Neural cell (in vitro differentiated cells): Measurements from ENCODE around the gene SPARC.

ENCODE experiments used
- CTCF ChIP-seq: fragments of 450-650 bp; IDR thresholded peaks from 2 replicates; pipeline ENCODE4 v1.5.1; 2014; ENCODE audit warnings: antibody characterized with exemption, mild to moderate bottlenecking, moderate library complexity; ENCODE audit not compliant: poor library complexity, severe bottlenecking
- EP300 ChIP-seq: fragments of 450-650 bp; conservative IDR thresholded peaks from 2 replicates; pipeline ENCODE4 v1.6.1; 2014; ENCODE audit warnings: antibody characterized with exemption, mild to moderate bottlenecking, moderate library complexity; ENCODE audit not compliant: poor library complexity, severe bottlenecking
- EZH2 ChIP-seq: fragments of 200-600, 300-800 bp; shearing (Covaris generic), sonication (generic); IDR thresholded peaks from 2 replicates; pipeline ENCODE4 v1.6.1; 2014; ENCODE audit warnings: antibody characterized with exemption, low read length, borderline replicate concordance, mild to moderate bottlenecking; ENCODE audit not compliant: insufficient read depth, poor library complexity, severe bottlenecking
- MXI1 ChIP-seq: fragments of 450-650 bp; conservative IDR thresholded peaks from 2 replicates; pipeline ENCODE4 v1.6.1; 2014; ENCODE audit warnings: antibody characterized with exemption, mild to moderate bottlenecking; ENCODE audit not compliant: poor library complexity, severe bottlenecking
- POLR2AphosphoS5 ChIP-seq: IDR thresholded peaks from 2 replicates; pipeline ENCODE4 v1.6.1; 2012
- RAD21 ChIP-seq: fragments of 450-650 bp; conservative IDR thresholded peaks from 2 replicates; pipeline ENCODE4 v1.6.1; 2014; ENCODE audit warnings: antibody characterized with exemption, mild to moderate bottlenecking, moderate library complexity
- SMC3 ChIP-seq: fragments of 450-650 bp; conservative IDR thresholded peaks from 2 replicates; pipeline ENCODE4 v1.6.1; 2014; ENCODE audit warnings: antibody characterized with exemption, mild to moderate bottlenecking, moderate library complexity; ENCODE audit not compliant: poor library complexity
- TAF1 ChIP-seq: IDR thresholded peaks from 2 replicates; pipeline ENCODE4 v1.6.1; 2012; ENCODE audit warnings: low read depth

- TF ChIP-seq EZH2 (no peak), EP300 (no peak), CTCF (no peak), POLR2AphosphoS5 (no peak), SMC3 (no peak), TAF1 (no peak), MXI1 (no peak), RAD21 (no peak)
These were observed 10.0 kb downstream of the SPARC start for GRCh38 chr5:151676719-151677118.
